ENCODE data around the gene TEC. TPM values are rescaled to one million over a fixed set of nuclear protein-coding genes. Genes with fewer than 3 reads are reported as not detected.

Gene TEC
- total and polyA plus RNA-seq, 2 experiments from 2014 or later: not detected

DNA sequence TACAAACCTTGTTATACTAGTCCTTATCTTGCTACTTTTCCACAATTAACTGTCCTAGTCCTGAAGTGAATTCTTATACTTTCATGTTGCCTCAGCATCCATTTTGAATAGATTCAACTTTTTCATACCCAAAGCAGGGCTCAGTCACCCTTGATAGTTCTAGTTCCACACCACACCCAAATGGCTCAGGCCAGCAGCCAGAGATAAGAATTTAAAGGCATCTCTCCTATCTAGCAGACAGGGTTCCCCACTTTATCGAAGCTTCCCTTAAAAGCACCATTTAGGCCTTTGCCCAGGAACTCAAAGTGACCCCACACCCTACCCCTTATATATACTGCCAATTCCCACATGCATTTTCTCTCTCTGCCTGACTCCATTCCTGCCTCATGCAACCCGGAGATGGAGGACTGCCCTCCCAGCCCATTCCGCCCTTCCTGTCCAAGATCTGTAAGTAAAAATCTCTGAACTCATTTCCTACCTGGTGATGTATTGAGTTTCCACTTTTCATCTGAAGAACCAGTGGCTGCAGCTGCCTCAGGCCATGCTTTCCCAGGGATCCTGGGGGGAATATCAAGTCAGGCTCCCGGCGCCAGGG is 71.9 kb downstream of the TEC start:
- H4K20me1 ChIP-seq (ENCODE audit: insufficient read depth): no peaks in the 10 kb centered on the region
- H2AFZ ChIP-seq: no peak overlapping the region
- H3K4me3 ChIP-seq: no peak overlapping the region
- no peak overlapping the region for H3K4me2 ChIP-seq (ENCODE audit: unreplicated experiment)
- no peaks in the 10 kb centered on the region for H3K4me1 ChIP-seq (ENCODE audit: insufficient read depth)
- H3K9ac ChIP-seq: no peak overlapping the region
- peaks cover 18% of the 10 kb centered on the region for H3K27me3 ChIP-seq (replicated peaks; ENCODE audit: insufficient read depth)
- no peak for DNase-seq
- no peaks in the 10 kb centered on the region for H3F3A ChIP-seq (ENCODE audit: insufficient read depth)
- no peak for TF ChIP-seq EZH2 (IDR thresholded peaks at IDR 0.05; ENCODE audit: insufficient read depth, poor library complexity, severe bottlenecking)
- H3K36me3 ChIP-seq (ENCODE audit: low read depth): no peaks in the 10 kb centered on the region
- H3K79me2 ChIP-seq (ENCODE audit: insufficient read depth): no peaks in the 10 kb centered on the region
- in situ Hi-C loops (cut with MboI): no loop called here
- H3K9me3 ChIP-seq (ENCODE audit: low read depth): no peaks in the 10 kb centered on the region
- no peak overlapping the region for H3K27ac ChIP-seq
- 79 to 85% methylated on average over 5 of the region's 5 CpGs for WGBS, 2 experiments (ENCODE audit: low coverage in 1 of 2, low lambda C conversion rate in 2 of 2, missing lambda C conversion rate in 2 of 2)
- no peaks in the 10 kb centered on the region for H3K9me2 ChIP-seq (ENCODE audit: insufficient read depth)

DNA sequence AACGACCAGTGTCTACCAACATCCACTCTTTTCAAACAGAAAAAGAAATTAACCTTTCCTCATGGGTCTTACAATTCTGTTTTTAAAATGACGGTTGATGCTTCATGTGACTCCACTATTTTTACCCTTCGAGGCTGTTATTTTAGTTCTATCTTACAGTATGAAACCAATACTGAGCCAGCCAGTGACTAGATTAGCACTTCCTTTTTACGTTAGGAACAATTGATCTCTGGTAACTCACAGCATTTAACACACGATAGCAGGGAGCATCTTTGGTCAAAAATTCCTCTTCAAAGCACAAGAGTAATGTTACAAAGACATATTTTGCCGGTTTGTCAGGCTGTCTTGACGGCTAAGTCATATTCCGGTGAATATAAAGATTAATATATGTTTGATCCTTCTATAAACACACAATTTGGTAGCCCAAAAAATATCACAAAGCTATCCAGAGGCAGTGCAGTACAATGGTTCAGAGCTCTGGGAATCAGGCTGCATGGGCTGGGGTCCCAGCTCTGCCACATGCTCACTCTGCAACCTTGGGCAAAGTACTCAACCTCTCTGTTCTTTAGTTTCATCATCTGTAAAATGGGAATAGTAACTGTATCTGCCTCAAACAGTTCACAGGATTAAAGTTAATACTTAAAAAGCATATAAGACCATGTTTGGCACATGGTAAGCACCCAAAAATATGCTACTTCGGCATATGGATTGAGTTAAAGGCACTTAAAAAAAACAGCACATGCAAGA is 72.7 kb downstream of the TEC start:
- no peak overlapping the region for H3K4me3 ChIP-seq
- no peaks in the 10 kb centered on the region for H3K9me2 ChIP-seq (ENCODE audit: insufficient read depth)
- DNase-seq: no peak
- no peak overlapping the region for H3K9ac ChIP-seq
- no peaks in the 10 kb centered on the region for H3K79me2 ChIP-seq (ENCODE audit: insufficient read depth)
- H3K27me3 ChIP-seq (replicated peaks; ENCODE audit: insufficient read depth): peaks cover 18% of the 10 kb centered on the region
- no peak overlapping the region for H2AFZ ChIP-seq
- 75 to 83% methylated on average over 9 of the region's 9 CpGs for WGBS, 2 experiments (ENCODE audit: low coverage in 1 of 2, low lambda C conversion rate in 2 of 2, missing lambda C conversion rate in 2 of 2)
- H3K4me2 ChIP-seq (ENCODE audit: unreplicated experiment): no peak overlapping the region
- in situ Hi-C loops (cut with MboI): no loop called here
- no peaks in the 10 kb centered on the region for H3K9me3 ChIP-seq (ENCODE audit: low read depth)
- no peaks in the 10 kb centered on the region for H3K4me1 ChIP-seq (ENCODE audit: insufficient read depth)
- TF ChIP-seq EZH2 (IDR thresholded peaks at IDR 0.05; ENCODE audit: insufficient read depth, poor library complexity, severe bottlenecking) (no peak), EZH2phosphoT487 (IDR thresholded peaks at IDR 0.05; ENCODE audit: insufficient read depth, low read depth) (no peak)
- H3F3A ChIP-seq (ENCODE audit: insufficient read depth): no peaks in the 10 kb centered on the region
- no peak overlapping the region for H3K27ac ChIP-seq
- H4K20me1 ChIP-seq (ENCODE audit: insufficient read depth): no peaks in the 10 kb centered on the region
- H3K36me3 ChIP-seq (ENCODE audit: low read depth): no peaks in the 10 kb centered on the region

DNA sequence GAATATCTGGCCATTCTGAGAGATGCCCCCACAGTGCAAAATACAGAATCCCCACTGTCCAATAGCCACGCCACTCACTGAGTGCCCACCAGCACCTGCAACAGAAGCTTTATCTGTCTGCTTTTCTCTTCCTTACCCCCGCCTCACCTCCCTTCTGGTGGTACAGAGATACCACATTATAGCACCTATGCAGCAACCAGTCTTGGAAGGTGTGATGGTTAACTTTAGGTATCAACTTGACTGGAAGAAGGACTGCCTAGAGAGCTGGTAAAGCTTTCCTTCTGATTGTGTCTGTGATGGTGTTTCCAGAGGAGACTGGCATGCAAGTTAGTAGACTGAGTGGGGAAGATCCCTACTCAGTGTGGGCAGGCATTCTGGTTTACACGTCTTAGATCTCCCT is 73.8 kb downstream of the TEC start:
- TF ChIP-seq EZH2phosphoT487 (IDR thresholded peaks at IDR 0.05; ENCODE audit: insufficient read depth, low read depth) (no peak), EZH2 (IDR thresholded peaks at IDR 0.05; ENCODE audit: insufficient read depth, poor library complexity, severe bottlenecking) (no peak)
- Histone ChIP-seq H3K4me2 (ENCODE audit: unreplicated experiment) (no peak overlapping the region), H3K4me1 (ENCODE audit: insufficient read depth) (no peaks in the 10 kb centered on the region), H3K36me3 (ENCODE audit: low read depth) (no peaks in the 10 kb centered on the region), H3K27ac (no peak overlapping the region), H3K27me3 (replicated peaks; ENCODE audit: insufficient read depth) (peaks cover 13% of the 10 kb centered on the region), H3K9me3 (ENCODE audit: low read depth) (no peaks in the 10 kb centered on the region), H3F3A (ENCODE audit: insufficient read depth) (no peaks in the 10 kb centered on the region), H3K9me2 (ENCODE audit: insufficient read depth) (no peaks in the 10 kb centered on the region), H4K20me1 (ENCODE audit: insufficient read depth) (no peaks in the 10 kb centered on the region), H3K9ac (no peak overlapping the region), H2AFZ (no peak overlapping the region), H3K79me2 (ENCODE audit: insufficient read depth) (no peaks in the 10 kb centered on the region), H3K4me3 (no peak overlapping the region)
- in situ Hi-C loops (cut with MboI): no loop called here
- DNase-seq: no peak
- WGBS, 2 experiments (ENCODE audit: low coverage in 1 of 2, low lambda C conversion rate in 2 of 2, missing lambda C conversion rate in 2 of 2): 80% methylated on average over 3 of the region's 3 CpGs

DNA sequence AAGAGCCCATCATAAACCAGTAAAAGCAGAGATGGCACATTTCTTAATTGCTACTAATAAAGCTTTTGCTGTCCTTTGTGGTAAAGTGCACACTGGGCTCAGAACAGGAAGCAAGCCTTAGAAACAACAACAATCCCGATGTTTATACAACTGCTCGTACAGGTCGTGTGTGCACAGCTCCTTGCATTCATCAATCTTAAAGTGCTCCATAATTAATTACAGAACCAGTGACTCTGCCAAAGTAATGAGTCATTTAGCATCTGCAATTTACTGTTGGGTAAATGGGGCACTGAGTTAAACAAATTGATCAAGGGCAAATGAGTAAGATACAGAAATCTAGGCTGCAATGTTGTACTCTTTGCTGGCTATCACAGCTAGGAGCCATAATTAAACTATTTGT is 74.3 kb downstream of the TEC start:
- H3K79me2 ChIP-seq (ENCODE audit: insufficient read depth): no peaks in the 10 kb centered on the region
- H3F3A ChIP-seq (ENCODE audit: insufficient read depth): no peaks in the 10 kb centered on the region
- H3K9ac ChIP-seq: no peak overlapping the region
- in situ Hi-C loops (cut with MboI): no loop called here
- no peaks in the 10 kb centered on the region for H3K36me3 ChIP-seq (ENCODE audit: low read depth)
- WGBS, 2 experiments (ENCODE audit: low coverage in 1 of 2, low lambda C conversion rate in 2 of 2, missing lambda C conversion rate in 2 of 2): 0 to 2% methylated on average over 3 of the region's 3 CpGs
- H3K27me3 ChIP-seq (replicated peaks; ENCODE audit: insufficient read depth): peaks cover 11% of the 10 kb centered on the region
- no peak overlapping the region for H3K27ac ChIP-seq
- no peak for DNase-seq
- no peaks in the 10 kb centered on the region for H4K20me1 ChIP-seq (ENCODE audit: insufficient read depth)
- H2AFZ ChIP-seq: no peak overlapping the region
- TF ChIP-seq EZH2phosphoT487 (IDR thresholded peaks at IDR 0.05; ENCODE audit: insufficient read depth, low read depth): no peak
- TF ChIP-seq EZH2 (IDR thresholded peaks at IDR 0.05; ENCODE audit: insufficient read depth, poor library complexity, severe bottlenecking): no peak
- no peaks in the 10 kb centered on the region for H3K9me2 ChIP-seq (ENCODE audit: insufficient read depth)
- H3K4me1 ChIP-seq (ENCODE audit: insufficient read depth): no peaks in the 10 kb centered on the region
- H3K9me3 ChIP-seq (ENCODE audit: low read depth): no peaks in the 10 kb centered on the region
- no peak overlapping the region for H3K4me3 ChIP-seq
- H3K4me2 ChIP-seq (ENCODE audit: unreplicated experiment): no peak overlapping the region
